Measurements from ENCODE around the gene USH2A.

The USH2A gene

GRCh38 chr1:215717677-215718426 lies 705.4 kb downstream of the USH2A start:
- DNase-seq (ENCODE audit: low read depth, low spot score): no peak

GRCh38 chr1:215710899-215711225 lies 712.4 kb downstream of the USH2A start:
- DNase-seq (ENCODE audit: low read depth, low spot score): no peak

GRCh38 chr1:215710036-215710898 lies 713.0 kb downstream of the USH2A start:
- no peak for DNase-seq (ENCODE audit: low read depth, low spot score)

DNA sequence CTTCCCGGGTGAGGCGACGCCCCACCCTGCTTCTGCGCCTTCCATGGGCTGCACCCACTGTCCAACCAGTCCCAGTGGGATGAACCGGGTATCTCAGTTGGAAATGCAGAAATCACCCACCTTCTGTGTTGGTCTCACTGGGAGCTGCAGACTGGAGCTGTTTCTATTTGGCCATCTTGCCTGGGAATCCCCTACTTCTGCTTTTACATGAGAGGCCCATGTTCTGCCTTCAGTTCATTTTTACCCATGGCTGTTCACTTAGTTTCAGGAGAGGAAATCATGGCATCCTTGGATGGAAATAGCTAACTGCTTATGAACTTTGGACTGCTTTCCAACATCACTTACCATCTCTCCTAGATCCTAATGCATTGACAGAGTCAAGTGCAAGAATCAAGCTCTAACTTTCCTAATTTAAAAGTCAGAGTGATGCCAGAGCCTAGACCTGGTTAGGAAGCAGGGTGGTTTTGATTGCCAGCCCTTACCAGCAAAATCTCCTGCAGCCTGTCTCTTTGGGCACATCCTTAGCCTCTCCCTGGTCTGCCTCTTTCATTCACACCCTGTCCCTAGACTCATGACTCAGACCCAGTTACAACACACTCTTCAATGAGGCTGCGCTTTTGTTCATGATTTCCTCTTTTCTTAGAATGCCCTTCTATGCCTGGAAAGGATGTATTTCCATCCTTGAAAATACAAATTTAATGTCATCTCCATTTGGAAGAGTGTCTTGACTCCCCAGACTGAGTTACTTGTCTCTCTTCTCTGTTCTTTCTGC lies 719.0 kb downstream of the USH2A start:
- DNase-seq (ENCODE audit: low read depth, low spot score): no peak

DNA sequence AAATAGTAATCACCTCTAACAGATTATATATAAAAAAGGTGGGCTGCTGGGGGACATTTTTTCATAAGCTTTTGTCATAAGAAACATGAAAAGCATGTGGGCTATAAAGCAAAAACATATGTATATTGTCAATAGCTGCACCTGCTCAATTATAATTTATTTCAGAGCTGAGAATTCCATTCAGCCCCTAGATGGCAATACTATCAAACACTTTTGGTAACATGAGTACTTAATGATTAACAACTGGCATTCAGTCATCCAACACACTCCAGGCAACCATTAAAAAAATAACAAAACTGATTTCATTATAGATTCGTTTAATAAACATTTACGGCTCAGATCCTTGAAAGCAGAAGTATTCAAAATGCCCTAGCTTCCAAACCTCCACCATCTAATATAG lies 741.0 kb downstream of the USH2A start:
- DNase-seq (ENCODE audit: low read depth, low spot score): no peak

- DNase-seq (ENCODE audit: low read depth, low spot score): no peak
Observed at GRCh38 chr1:215681041-215681440, 742.2 kb downstream of the USH2A start.

DNA sequence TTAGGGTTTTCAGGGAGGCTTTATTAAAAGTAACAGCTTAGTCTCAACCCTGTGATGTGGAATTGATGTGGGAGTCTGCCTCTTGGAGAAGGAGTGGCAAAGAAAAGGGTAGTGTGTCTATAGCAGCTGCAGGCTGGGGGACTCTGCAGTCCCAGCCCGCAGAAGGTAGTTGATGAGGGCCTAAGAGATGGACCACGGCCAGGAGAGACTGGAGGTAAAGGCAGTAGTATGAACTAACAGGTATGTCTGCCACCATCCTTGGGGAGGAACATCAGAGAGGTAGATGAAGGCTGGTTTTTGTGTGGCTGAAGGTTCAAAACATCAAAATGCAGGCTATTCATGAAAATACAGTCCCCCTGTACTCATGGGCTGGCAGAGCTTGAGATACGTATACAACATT lies 744.0 kb downstream of the USH2A start:
- DNase-seq (ENCODE audit: low read depth, low spot score): no peak

GRCh38 chr1:215677112-215677511 lies 746.1 kb downstream of the USH2A start:
- no peak for DNase-seq (ENCODE audit: low read depth, low spot score)

DNA sequence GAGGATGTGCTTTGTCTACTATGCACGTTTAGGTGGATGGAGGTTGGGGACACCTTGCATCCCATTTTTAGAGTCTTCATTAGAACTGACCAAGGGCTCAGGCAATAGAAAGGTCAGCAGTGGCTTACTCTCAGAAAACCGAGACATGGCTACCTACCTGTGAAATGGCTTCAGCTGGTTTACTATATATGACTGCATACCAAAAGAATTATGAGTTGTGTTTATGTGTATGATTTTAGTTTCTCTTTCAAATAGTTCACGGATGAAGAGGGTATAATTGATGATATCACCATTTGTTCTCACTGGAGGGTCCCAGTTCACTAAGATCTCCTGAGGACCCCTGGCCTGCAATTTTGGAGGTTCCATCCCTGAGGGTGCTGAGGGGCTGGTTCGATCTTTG lies 749.3 kb downstream of the USH2A start:
- no peak for DNase-seq (ENCODE audit: low read depth, low spot score)

- no peak for DNase-seq (ENCODE audit: low read depth, low spot score)
Observed at GRCh38 chr1:215672482-215672881, 750.8 kb downstream of the USH2A start.

GRCh38 chr1:215669806-215670491 lies 753.3 kb downstream of the USH2A start:
- no peak for DNase-seq (ENCODE audit: low read depth, low spot score)

GRCh38 chr1:215667761-215668160 lies 755.5 kb downstream of the USH2A start:
- no peak for DNase-seq (ENCODE audit: low read depth, low spot score)

DNA sequence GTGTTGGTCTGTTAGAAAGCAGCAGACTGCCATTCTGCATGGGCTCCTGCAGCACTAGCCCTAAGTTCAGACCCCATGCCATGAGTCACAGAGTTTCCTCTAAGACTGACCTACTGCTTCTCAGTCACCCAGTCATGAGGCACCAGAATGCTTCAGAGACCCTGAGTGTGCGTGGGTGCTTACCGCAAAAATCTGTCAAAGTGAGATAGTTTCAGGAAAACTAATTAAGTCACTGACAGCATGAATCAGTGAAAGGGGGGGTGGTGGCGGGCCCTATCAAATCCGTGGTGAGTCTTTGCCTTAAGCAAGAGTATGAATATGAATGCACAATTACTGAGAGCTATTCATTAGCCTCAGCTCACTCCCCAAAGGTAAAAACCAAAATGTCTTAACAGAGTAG lies 758.0 kb downstream of the USH2A start:
- DNase-seq (ENCODE audit: low read depth, low spot score): no peak

- DNase-seq (ENCODE audit: low read depth, low spot score): no peak
Observed at GRCh38 chr1:215661033-215661432, 762.2 kb downstream of the USH2A start.

- DNase-seq (ENCODE audit: low read depth, low spot score): no peak
Observed at GRCh38 chr1:215660259-215660658, 763.0 kb downstream of the USH2A start.

GRCh38 chr1:215657047-215657446 lies 766.2 kb downstream of the USH2A start:
- no peak for DNase-seq (ENCODE audit: low read depth, low spot score)

- DNase-seq (ENCODE audit: low read depth, low spot score): no peak
Observed at GRCh38 chr1:215652371-215652770, 770.9 kb downstream of the USH2A start.

DNA sequence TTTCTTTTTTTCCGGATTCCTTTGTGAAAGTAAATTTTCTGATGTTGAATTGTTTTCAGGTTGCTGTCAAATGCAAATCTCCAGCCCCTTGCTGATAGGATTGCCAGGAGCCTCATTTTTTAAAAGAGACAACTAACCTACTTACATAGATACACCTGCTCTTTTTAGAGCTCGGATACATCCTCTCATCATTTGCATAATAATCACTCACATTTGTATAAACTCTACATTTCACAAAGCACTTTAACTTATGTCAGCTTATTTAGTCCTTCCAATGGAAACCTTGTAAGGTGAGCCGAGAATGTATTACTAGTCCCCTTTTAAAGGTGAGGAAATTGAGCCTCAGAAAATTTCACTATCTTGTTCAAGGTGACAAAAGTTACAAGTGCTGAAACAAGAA lies 771.4 kb downstream of the USH2A start:
- no peak for DNase-seq (ENCODE audit: low read depth, low spot score)

DNA sequence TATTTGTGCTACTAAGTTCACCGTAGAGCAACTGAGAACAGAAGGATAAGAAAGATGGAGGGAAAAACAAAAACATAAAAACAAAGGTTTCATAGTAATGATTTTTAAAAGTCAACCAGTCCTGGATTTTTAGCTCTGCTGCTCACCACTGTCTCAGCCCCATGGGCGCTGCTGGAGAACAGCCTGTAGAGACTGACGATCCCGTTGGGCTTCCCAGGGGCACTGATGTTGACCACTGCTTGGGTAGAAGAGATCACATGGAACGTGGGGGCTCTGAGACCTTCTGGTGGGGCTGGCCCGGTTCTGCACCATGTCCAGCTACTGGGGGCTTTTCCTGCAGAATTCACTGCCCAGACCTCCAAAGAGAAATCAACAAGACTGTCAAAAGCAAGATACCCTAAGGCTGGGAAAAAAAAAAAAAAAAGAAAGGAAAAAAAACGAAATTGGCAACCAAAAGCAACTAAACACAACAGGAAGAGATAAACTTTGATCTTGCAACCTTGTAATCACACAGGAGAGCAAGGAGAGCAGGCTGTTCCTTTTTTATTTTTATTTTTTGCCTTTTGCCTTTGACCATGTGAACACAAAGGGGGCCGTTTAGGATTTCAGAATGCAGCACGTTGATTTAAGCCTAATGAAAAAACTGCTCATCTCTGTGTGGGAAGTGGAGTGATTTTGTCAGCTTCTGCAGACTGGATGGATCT lies 772.6 kb downstream of the USH2A start:
- no peak for DNase-seq (ENCODE audit: low read depth, low spot score)

DNA sequence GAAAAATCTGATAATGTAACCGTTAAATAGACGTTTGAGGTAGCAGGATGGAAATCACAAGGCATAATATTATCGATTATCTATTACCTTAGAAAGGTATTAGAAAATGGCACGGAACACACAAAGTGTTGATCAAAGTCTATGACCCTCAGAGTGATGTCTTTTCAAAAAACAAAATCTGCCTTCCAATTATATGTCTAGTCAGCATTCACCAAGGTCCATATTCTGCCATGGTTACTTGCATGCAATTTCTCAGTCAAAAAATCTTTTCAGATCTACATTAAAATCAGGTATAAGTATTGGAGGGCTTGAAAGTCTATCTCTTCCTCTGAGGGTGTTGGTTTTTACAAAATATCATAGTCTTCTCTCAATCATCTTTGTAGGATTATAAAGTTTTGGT lies 774.3 kb downstream of the USH2A start:
- DNase-seq (ENCODE audit: low read depth, low spot score): no peak

DNA sequence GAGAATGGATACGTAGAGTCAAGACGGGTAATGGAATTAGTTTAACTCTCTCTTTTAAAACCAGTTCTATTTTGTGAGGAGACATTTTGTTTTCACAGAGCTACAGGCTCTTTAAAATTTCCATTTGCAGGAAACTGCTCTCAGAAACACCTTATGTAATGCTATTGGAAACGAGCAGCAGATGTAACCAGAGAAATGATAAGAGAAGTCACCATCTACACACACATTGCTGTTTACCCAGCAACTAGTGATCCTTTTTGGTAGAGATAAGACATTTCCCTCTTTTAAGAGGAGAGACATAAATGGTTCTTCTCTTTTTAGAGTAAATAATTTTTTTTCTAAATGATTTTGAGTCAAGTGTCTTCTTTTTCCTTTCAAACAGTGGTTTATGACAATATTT lies 775.5 kb downstream of the USH2A start:
- no peak for DNase-seq (ENCODE audit: low read depth, low spot score)

Measured in activated CD4-positive, CD25-positive, alpha-beta regulatory T cell treated with anti-CD3 and anti-CD28 coated beads, Interleukin-2, amount 50 U/mL, for 16 hours (primary cell).